Liver (tissue), 9 donors: ENCODE results near the gene DVL1. TPM values are rescaled to one million over a fixed set of nuclear protein-coding genes. Genes with fewer than 3 reads are reported as not detected.

Source experiments
- DNase-seq: peaks from one replicate; pipeline ENCODE4 v3.0.0-alpha.2; 2017; ENCODE audit warnings: low spot score
- H3K27ac ChIP-seq, 2 donors: one replicate each; pipeline ENCODE4 v1.7.0; 2013; ENCODE audit warnings: inconsistent platforms in 2 of 2, low read length in 2 of 2, control low read depth in 1 of 2, low read depth in 1 of 2, mild to moderate bottlenecking in 1 of 2
- H3K27me3 ChIP-seq, 4 donors: one replicate each; pipeline versions ENCODE4 v1.6.1 to v1.7.0; 2013; ENCODE audit warnings: low read length in 3 of 4, inconsistent platforms in 1 of 4, mild to moderate bottlenecking in 1 of 4, moderate library complexity in 1 of 4; ENCODE audit not compliant: control insufficient read depth in 4 of 4, insufficient read depth in 4 of 4
- H3K36me3 ChIP-seq, 4 donors: one replicate each; pipeline versions ENCODE4 v1.6.1 to v1.7.0; 2013; ENCODE audit warnings: low read length in 3 of 4, mild to moderate bottlenecking in 3 of 4, low read depth in 1 of 4, moderate library complexity in 1 of 4; ENCODE audit not compliant: control insufficient read depth in 4 of 4, insufficient read depth in 3 of 4
- H3K4me1 ChIP-seq, 4 donors: one replicate each; pipeline versions ENCODE4 v1.6.1 to v1.7.0; 2013; ENCODE audit warnings: low read length in 3 of 4, mild to moderate bottlenecking in 3 of 4, moderate library complexity in 1 of 4; ENCODE audit not compliant: control insufficient read depth in 4 of 4, insufficient read depth in 4 of 4
- H3K4me3 ChIP-seq, 3 donors: one replicate each; pipeline versions ENCODE4 v1.6.1 to v1.7.0; 2013; ENCODE audit warnings: low read length in 3 of 3, control low read depth in 1 of 3, low read depth in 1 of 3, mild to moderate bottlenecking in 1 of 3
- H3K9ac ChIP-seq, 2 donors: one replicate each; pipeline ENCODE4 v1.7.0; 2013; ENCODE audit warnings: low read length in 2 of 2, mild to moderate bottlenecking in 2 of 2, moderate library complexity in 2 of 2, control low read depth in 1 of 2, low read depth in 1 of 2
- H3K9me3 ChIP-seq, 4 donors: one replicate each; pipeline versions ENCODE4 v1.6.1 to v1.7.0; 2013; ENCODE audit warnings: low read length in 3 of 4; ENCODE audit not compliant: control insufficient read depth in 4 of 4
- ATF3 ChIP-seq: IDR thresholded peaks from 2 replicates; pipeline ENCODE4 v1.6.1; 2016; ENCODE audit warnings: antibody characterized with exemption
- HNF4A ChIP-seq, 2 donors: conservative IDR thresholded peaks; 2 replicates each; pipeline ENCODE4 v1.6.1; 2016; ENCODE audit warnings: antibody characterized with exemption in 2 of 2, mild to moderate bottlenecking in 2 of 2
- MAX ChIP-seq: IDR thresholded peaks from 2 replicates; pipeline ENCODE4 v1.6.1; 2016; ENCODE audit warnings: antibody characterized with exemption
- REST ChIP-seq: IDR thresholded peaks from 2 replicates; pipeline ENCODE4 v1.6.1; 2016; ENCODE audit warnings: antibody characterized with exemption, mild to moderate bottlenecking
- SP1 ChIP-seq: IDR thresholded peaks from 2 replicates; pipeline ENCODE4 v1.6.1; 2018; ENCODE audit warnings: antibody characterized with exemption, mild to moderate bottlenecking
- WGBS: extraction: QIAGEN DNeasy Blood & Tissue Kit; methylation state at CpG from one replicate; pipeline ENCODE4 v1.1.7; 2013; 5-methylcytosine and 5-hydroxymethylcytosine counted together
- polyA plus RNA-seq, 2 donors: library from polyadenylated mRNA; stranded (reverse) in 1 of 2; unstranded in 1 of 2; fragments of 200-250 nt in 1 of 2; fragments of >200 nt in 1 of 2; fragmentation: Nextera tagmentation in 1 of 2; extraction: Ambion mirVana in 1 of 2; gene quantifications; one replicate each; pipeline versions ENCODE4 v1.2.1 to v1.2.3, GENCODE V29; 2013 to 2015
- total RNA-seq, 2 donors: library from RNA; depleted of rRNA; stranded (reverse); fragments of >200 nt; gene quantifications; one replicate each; pipeline ENCODE4 v1.2.3, GENCODE V29; 2014
- TF ChIP-seq, protein P1 (sequence below): fragments of 150-350 bp; IDR thresholded peaks from 2 replicates; pipeline ENCODE4 v1.5.1; 2017; ENCODE audit warnings: improper control_type of control experiment, low read depth, low read length; ENCODE audit not compliant: missing input control
- donor health status: healthy.
- donor health status: healthy.
- donor health status: healthy.
- donor health status: healthy.
- donor health status: healthy.

The DVL1 gene
- total and polyA plus RNA-seq, 4 donors = 5.7 to 41.2 (median 24.8) TPM

DNA sequence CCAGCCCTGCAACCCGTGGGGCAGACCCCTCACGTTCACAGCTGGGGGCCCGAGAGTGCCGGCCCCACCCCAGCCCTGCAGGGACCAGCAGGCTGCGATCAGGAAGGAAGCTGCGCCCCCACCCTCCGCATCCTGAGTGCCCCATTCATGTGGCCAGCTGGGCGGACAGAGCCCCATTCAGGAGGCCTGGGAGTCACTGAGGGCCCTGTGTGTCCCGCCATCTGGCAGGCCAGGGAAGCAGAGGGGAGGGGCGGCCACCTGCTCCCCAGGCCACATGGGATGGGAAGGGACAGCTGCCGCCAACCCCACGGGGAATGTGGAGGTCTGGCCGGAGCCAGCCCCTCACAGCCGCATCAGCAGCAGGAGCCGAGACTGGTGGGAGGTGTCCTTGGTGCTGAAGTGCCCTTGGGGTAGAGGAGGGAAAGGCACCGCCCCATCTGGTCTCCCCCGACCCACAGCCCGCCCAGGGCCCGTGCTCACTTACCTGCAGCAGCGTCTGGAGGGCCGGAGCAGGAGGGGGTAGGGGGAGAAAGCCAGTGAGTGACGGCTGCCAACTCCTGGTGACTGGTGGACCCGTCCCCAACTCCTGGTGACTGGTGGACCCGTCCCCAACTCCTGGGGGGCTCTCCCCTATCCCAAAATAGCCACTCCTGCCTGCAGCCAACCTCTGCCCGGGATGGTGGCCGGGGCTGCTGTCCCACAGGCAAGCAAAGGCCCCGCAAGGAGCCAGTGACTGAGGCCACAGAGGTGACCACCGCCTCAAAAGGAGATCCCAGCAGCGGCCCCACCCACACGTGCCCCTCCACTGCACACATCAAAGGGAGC lies 50.1 kb downstream of the DVL1 start:
- 91% methylated on average over 30 of the region's 30 CpGs for WGBS
- Histone ChIP-seq H3K4me3 (no peak overlapping the region), H3K4me1 (no peaks in the 10 kb centered on the region), H3K27me3 (no peaks in the 10 kb centered on the region), H3K36me3 (peaks cover 0 to 14% (median 2%) of the 10 kb centered on the region in 4 donors), H3K9ac (no peak overlapping the region), H3K9me3 (no peaks in the 10 kb centered on the region), H3K27ac (no peak overlapping the region)
- no peak for DNase-seq
- TF ChIP-seq REST = peak; percentile 90
- TF ChIP-seq HNF4A (conservative IDR thresholded peaks at IDR 0.05) = no peak

DNA sequence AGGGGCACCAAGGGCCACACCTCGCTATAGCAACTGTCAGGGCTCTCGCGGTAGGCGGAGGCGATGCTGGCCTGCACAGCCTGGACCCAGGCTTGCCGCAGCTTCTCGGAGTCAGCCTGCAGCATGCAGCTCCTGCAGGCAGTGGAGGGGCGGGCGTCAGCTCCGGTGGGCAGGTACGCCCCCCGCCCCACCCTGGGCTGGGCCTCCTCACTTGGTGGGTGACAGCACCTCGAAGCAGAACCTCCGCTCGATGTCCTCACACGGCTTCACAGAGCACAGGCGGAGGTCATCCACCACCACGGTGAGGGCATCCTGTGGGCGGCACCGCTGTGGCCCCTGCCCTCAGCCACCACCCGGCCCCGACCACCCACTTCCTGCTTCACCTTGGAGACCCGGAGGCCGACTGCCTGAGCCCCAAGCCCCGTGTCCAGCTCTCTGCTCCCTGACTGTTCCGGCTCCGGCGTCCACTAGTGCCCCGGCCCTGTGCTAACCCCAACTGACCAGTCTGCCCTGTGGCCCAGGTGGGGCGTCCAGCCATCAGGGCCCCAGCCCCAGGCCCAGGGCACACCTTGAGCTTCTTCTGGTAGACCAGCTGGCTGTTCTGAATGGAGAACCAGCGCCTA lies 51.3 kb downstream of the DVL1 start:
- Histone ChIP-seq H3K9me3 (no peaks in the 10 kb centered on the region), H3K27ac (no peak overlapping the region), H3K4me1 (no peaks in the 10 kb centered on the region), H3K4me3 (no peak overlapping the region), H3K9ac (no peak overlapping the region), H3K27me3 (no peaks in the 10 kb centered on the region), H3K36me3 (peaks cover 0 to 17% (median 2%) of the 10 kb centered on the region in 4 donors)
- 95% methylated on average over 31 of the region's 31 CpGs for WGBS
- DNase-seq = no peak
- TF ChIP-seq SP1 = no peak
- TF ChIP-seq, protein P1, sequence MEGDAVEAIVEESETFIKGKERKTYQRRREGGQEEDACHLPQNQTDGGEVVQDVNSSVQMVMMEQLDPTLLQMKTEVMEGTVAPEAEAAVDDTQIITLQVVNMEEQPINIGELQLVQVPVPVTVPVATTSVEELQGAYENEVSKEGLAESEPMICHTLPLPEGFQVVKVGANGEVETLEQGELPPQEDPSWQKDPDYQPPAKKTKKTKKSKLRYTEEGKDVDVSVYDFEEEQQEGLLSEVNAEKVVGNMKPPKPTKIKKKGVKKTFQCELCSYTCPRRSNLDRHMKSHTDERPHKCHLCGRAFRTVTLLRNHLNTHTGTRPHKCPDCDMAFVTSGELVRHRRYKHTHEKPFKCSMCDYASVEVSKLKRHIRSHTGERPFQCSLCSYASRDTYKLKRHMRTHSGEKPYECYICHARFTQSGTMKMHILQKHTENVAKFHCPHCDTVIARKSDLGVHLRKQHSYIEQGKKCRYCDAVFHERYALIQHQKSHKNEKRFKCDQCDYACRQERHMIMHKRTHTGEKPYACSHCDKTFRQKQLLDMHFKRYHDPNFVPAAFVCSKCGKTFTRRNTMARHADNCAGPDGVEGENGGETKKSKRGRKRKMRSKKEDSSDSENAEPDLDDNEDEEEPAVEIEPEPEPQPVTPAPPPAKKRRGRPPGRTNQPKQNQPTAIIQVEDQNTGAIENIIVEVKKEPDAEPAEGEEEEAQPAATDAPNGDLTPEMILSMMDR = no peak
- TF ChIP-seq MAX = no peak
- no peak for TF ChIP-seq ATF3
